GM21515 (cell line): ENCODE measurements around the gene HACD2.
"Not testable (repeated sequence)": the region's sequence is repeated elsewhere in the genome, so short reads cannot be mapped to it uniquely, and the experiment has no call there.

Experiments used
- ATAC-seq: cut with Tn5 transposase; IDR thresholded peaks from one replicate; pipeline ENCODE4 v1.9.1; 2021; ENCODE audit not compliant: unreplicated experiment

HACD2 gene

GRCh38 chr3:123527046-123527445 lies 57.8 kb downstream of the HACD2 start:
- ATAC-seq = no peak

GRCh38 chr3:123526474-123526873 lies 58.4 kb downstream of the HACD2 start:
- ATAC-seq = no peak

- no peak for ATAC-seq
Observed at GRCh38 chr3:123525433-123525832, 59.4 kb downstream of the HACD2 start.

- ATAC-seq = no peak
Observed at GRCh38 chr3:123524981-123525380, 59.9 kb downstream of the HACD2 start.

- ATAC-seq = no peak
Observed at GRCh38 chr3:123523023-123523412, 61.8 kb downstream of the HACD2 start.

- ATAC-seq = no peak
Observed at GRCh38 chr3:123522320-123523022, 62.4 kb downstream of the HACD2 start.

GRCh38 chr3:123521179-123521969 lies 63.5 kb downstream of the HACD2 start:
- ATAC-seq = no peak

GRCh38 chr3:123520656-123521055 lies 64.2 kb downstream of the HACD2 start:
- ATAC-seq = no peak

- no peak for ATAC-seq
Observed at GRCh38 chr3:123518892-123519485, 65.9 kb downstream of the HACD2 start.

- ATAC-seq = no peak
Observed at GRCh38 chr3:123511726-123512125, 73.1 kb downstream of the HACD2 start.

GRCh38 chr3:123511084-123511483 lies 73.8 kb downstream of the HACD2 start:
- ATAC-seq = no peak

- no peak for ATAC-seq
Observed at GRCh38 chr3:123508178-123508577, 76.7 kb downstream of the HACD2 start.

- no peak for ATAC-seq
Observed at GRCh38 chr3:123505820-123506219, 79.0 kb downstream of the HACD2 start.

- no peak for ATAC-seq
Observed at GRCh38 chr3:123503203-123503602, 81.7 kb downstream of the HACD2 start.

- no peak for ATAC-seq
Observed at GRCh38 chr3:123499322-123499721, 85.5 kb downstream of the HACD2 start.

GRCh38 chr3:123498761-123499160 lies 86.1 kb downstream of the HACD2 start:
- ATAC-seq = no peak

- ATAC-seq = no peak
Observed at GRCh38 chr3:123493912-123494311, 90.9 kb downstream of the HACD2 start.

GRCh38 chr3:123491966-123492587 lies 92.8 kb downstream of the HACD2 start:
- no peak for ATAC-seq

GRCh38 chr3:123489400-123490004 lies 95.4 kb downstream of the HACD2 start:
- ATAC-seq = no peak

- no peak for ATAC-seq
Observed at GRCh38 chr3:123488645-123489347, 96.1 kb downstream of the HACD2 start.

- ATAC-seq = not testable (repeated sequence)
Observed at GRCh38 chr3:123487063-123487462, 97.8 kb downstream of the HACD2 start.
